Endothelial cell (in vitro differentiated cells): ENCODE measurements around the gene IGLON5. TPM values are rescaled to one million over a fixed set of nuclear protein-coding genes. Genes with fewer than 3 reads are reported as not detected.

Source experiments
- DNase-seq: peaks from one replicate; pipeline ENCODE4 v3.0.0; 2021; ENCODE audit warnings: low spot score
- H3K27ac Mint-ChIP-seq: one replicate; pipeline ENCODE4 v1.8.0; 2021; ENCODE audit warnings: mixed read lengths, inconsistent platforms; ENCODE audit not compliant: unreplicated experiment
- H3K27me3 Mint-ChIP-seq: one replicate; pipeline ENCODE4 v1.8.0; 2021; ENCODE audit warnings: mild to moderate bottlenecking, moderate library complexity, mixed read lengths, inconsistent platforms; ENCODE audit not compliant: unreplicated experiment
- H3K36me3 Mint-ChIP-seq: one replicate; pipeline ENCODE4 v1.8.0; 2021; ENCODE audit warnings: mild to moderate bottlenecking, low read depth, mixed read lengths, inconsistent platforms; ENCODE audit not compliant: unreplicated experiment
- H3K4me1 Mint-ChIP-seq: one replicate; pipeline ENCODE4 v1.8.0; 2021; ENCODE audit warnings: mild to moderate bottlenecking, mixed read lengths, inconsistent platforms; ENCODE audit not compliant: unreplicated experiment
- H3K4me3 Mint-ChIP-seq: one replicate; pipeline ENCODE4 v1.8.0; 2021; ENCODE audit warnings: mild to moderate bottlenecking, mixed read lengths, inconsistent platforms; ENCODE audit not compliant: unreplicated experiment
- H3K9me3 Mint-ChIP-seq: one replicate; pipeline ENCODE4 v1.8.0; 2021; ENCODE audit warnings: mixed read lengths, inconsistent platforms; ENCODE audit not compliant: unreplicated experiment
- total RNA-seq: library from RNA; stranded (reverse); fragmentation: NEBNext Ultra II Directional; extraction: Animal tissue kit (Norgen Biotek cat#: 25700); gene quantifications from one replicate; pipeline ENCODE4 v1.2.1, GENCODE V29; 2021; ENCODE audit not compliant: unreplicated experiment
- TF ChIP-seq, protein P1 (sequence below): fragments of 200-600 bp; sonication (generic); IDR thresholded peaks from one replicate; pipeline ENCODE4 v1.5.0; 2021; ENCODE audit warnings: antibody characterized with exemption; ENCODE audit not compliant: unreplicated experiment

IGLON5 gene
- total RNA-seq, 1 donor from 2014 or later = 114 TPM

DNA sequence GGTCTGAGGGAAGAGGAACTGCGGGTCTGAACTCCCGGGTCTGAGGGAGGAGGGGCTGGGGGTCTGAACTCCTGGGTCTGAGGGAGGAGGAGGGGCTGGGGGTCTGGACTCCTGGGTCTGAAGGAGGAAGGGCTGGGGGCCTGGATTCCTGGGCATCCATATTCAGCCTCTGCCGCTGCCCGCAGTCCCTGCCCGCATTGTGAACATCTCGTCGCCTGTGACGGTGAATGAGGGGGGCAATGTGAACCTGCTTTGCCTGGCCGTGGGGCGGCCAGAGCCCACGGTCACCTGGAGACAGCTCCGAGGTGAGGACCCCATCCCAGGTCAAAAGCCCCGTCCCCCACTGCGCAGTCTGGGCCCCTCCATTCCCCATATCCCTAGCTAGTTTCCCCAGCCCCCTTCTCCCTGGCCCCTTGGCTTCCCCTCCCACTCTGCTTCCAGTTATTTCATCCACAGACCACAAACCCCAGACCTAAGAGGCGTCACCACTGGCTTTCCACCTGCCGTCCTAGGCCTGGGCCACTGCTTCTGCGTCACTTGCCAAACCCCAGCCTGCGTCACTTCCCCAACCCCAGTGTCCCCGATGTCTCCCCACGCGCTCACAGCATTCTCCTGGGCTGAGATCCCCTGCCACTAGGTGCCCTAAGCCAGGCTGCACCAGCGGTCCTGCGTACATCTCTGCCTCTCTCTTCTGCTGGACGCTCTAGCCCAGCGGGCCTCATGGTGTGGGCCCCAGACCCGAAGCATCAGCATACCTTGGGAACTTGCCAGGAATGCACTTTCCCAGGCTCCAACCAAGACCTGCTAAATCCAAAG, 13.9 kb downstream of the IGLON5 start:
- no peaks in the 10 kb centered on the region for H3K4me1 Mint-ChIP-seq
- peak overlapping the region; percentile 47 for H3K4me3 Mint-ChIP-seq

DNA sequence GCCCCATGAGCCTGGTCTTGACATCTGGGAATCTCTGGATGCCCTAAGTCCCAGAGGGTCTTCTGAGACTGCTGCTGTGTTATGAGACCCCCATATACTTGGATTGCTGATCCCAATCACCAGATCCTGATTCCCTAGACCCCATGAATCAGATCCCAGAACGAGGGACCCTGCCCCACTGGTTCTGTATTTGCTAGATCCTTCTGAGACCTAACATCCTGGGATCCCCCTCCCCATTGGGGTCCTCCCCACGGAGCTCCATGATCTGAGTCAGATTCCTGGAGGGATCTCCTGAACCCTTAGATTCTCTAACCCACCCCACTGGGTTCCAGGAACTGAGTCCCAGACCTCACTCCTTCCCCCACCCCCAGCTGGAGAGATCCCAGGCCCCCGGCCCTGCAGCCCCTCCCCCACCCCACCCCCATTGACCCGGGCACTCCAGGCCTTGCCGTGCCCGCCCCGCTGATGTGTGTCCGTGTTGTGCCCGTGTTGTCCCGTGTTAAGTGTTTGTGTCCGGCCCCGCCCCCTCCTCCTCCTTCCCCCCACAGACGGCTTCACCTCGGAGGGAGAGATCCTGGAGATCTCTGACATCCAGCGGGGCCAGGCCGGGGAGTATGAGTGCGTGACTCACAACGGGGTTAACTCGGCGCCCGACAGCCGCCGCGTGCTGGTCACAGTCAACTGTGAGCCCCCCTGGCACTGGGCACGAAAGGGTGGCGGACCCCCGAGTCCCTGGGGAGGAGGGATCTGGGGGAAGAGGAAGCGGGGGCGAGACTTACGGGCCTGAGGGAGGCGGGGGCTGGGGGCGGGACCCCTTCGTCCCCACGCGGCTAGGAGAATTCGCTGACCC, 15.0 kb downstream of the IGLON5 start:
- Mint-ChIP-seq H3K9me3 (peaks cover 4% of the 10 kb centered on the region), H3K27ac (no peak overlapping the region), H3K4me3 (peak overlapping the region; percentile 47), H3K4me1 (peaks cover 2% of the 10 kb centered on the region), H3K36me3 (peaks cover 54% of the 10 kb centered on the region), H3K27me3 (peaks cover 18% of the 10 kb centered on the region)
- TF ChIP-seq, protein P1, sequence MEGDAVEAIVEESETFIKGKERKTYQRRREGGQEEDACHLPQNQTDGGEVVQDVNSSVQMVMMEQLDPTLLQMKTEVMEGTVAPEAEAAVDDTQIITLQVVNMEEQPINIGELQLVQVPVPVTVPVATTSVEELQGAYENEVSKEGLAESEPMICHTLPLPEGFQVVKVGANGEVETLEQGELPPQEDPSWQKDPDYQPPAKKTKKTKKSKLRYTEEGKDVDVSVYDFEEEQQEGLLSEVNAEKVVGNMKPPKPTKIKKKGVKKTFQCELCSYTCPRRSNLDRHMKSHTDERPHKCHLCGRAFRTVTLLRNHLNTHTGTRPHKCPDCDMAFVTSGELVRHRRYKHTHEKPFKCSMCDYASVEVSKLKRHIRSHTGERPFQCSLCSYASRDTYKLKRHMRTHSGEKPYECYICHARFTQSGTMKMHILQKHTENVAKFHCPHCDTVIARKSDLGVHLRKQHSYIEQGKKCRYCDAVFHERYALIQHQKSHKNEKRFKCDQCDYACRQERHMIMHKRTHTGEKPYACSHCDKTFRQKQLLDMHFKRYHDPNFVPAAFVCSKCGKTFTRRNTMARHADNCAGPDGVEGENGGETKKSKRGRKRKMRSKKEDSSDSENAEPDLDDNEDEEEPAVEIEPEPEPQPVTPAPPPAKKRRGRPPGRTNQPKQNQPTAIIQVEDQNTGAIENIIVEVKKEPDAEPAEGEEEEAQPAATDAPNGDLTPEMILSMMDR = no peak
- DNase-seq = no peak

More for the DNA sequence above, 13.9 kb downstream of the IGLON5 start:
- Mint-ChIP-seq H3K27me3 (peaks cover 18% of the 10 kb centered on the region), H3K27ac (peak overlapping the region; percentile 61), H3K9me3 (peaks cover under 1% of the 10 kb centered on the region), H3K36me3 (peaks cover 50% of the 10 kb centered on the region)
- TF ChIP-seq, protein P1 = no peak
- DNase-seq = no peak

DNA sequence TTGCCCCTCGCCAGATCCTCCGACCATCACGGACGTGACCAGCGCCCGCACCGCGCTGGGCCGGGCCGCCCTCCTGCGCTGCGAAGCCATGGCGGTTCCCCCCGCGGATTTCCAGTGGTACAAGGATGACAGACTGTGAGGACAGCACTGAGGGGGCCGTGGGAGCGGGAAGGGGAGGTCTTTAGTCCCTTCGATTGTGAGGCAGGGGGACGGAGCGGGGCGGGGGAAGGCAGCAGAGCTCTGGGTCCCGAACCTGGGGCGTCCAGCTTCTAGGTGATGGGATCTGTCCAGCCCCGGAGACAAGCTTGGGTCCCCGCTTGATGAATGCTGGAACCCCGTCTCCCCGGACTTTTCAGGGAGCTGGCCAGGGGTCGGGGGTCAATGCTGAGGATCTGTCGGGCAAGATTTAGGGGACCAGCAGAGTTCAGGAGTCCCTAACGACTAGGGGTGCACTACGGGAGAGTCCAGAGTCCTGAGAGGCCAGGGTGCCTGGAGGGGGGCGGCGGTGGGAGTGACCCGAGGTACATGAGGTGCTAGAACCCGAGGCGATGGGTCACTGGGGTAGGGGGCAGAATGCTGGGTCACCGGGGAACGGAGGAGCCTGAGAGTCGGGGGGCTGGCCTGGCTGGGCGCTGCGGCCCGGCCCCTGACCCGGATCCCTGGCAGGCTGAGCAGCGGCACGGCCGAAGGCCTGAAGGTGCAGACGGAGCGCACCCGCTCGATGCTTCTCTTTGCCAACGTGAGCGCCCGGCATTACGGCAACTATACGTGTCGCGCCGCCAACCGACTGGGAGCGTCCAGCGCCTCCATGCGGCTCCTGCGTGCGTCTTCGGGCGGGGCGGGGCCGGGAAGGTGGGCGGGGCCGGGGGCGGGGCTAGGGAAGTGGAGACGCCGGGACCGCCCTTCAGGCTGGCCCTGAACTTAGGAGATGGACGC, 15.9 kb downstream of the IGLON5 start:
- Mint-ChIP-seq H3K4me1 (peaks cover 2% of the 10 kb centered on the region), H3K27ac (no peak overlapping the region), H3K4me3 (peak overlapping the region; percentile 79), H3K27me3 (peaks cover 21% of the 10 kb centered on the region), H3K36me3 (peaks cover 61% of the 10 kb centered on the region), H3K9me3 (peaks cover 9% of the 10 kb centered on the region)
- TF ChIP-seq, protein P1 = no peak
- DNase-seq = peak; percentile 76

DNA sequence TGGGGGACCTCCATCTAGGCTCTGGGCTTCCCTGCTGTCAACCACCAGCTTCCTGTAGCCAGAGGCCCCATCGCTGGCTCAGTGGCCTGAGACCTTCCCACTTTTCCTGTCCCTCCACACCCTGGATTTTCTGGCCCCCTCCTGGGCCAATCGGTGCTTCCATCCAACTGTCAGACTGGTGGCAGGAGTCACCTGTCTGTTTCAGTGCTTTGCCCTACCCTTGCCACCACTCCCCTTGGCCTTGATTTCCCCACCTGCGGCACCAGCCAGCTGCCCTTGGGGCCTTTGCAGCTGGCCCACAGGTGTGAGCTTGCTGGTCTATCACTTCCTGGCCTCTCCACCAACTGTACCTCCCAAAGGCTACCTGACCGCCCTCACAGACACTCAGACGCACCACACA, 18.0 kb downstream of the IGLON5 start:
- H3K4me3 Mint-ChIP-seq = no peak overlapping the region
- no peak for DNase-seq
- peaks cover 43% of the 10 kb centered on the region for H3K36me3 Mint-ChIP-seq
- TF ChIP-seq, protein P1 = no peak
- H3K4me1 Mint-ChIP-seq = peaks cover 2% of the 10 kb centered on the region
- H3K27me3 Mint-ChIP-seq = peaks cover 19% of the 10 kb centered on the region
- peaks cover 9% of the 10 kb centered on the region for H3K9me3 Mint-ChIP-seq
- no peak overlapping the region for H3K27ac Mint-ChIP-seq
